ENCODE results near the gene STRN4. TPM values are rescaled to one million over a fixed set of nuclear protein-coding genes. Genes with fewer than 3 reads are reported as not detected.

The STRN4 gene
- total RNA-seq, 1 experiment from 2014 or later: 107 TPM

GRCh38 chr19:46784262-46785053 is 38.2 kb upstream of the STRN4 start (continued):
- TF ChIP-seq YY1 (IDR thresholded peaks at IDR 0.05; ENCODE audit: extremely low read depth, insufficient replicate concordance, low read depth, low read length) (no peak), EZH2phosphoT487 (IDR thresholded peaks at IDR 0.05; ENCODE audit: borderline replicate concordance) (no peak), ZFX (IDR thresholded peaks at IDR 0.05) (no peak), SP1 (IDR thresholded peaks at IDR 0.05; ENCODE audit: low read depth) (no peak), REST (IDR thresholded peaks at IDR 0.05; ENCODE audit: low read depth) (no peak), EGR1 (IDR thresholded peaks at IDR 0.05; ENCODE audit: low read depth) (peak; percentile 59; the same call in 1 of the 2 replicates), CBX3 (IDR thresholded peaks at IDR 0.05; ENCODE audit: low read depth) (no peak), RAD21 (IDR thresholded peaks at IDR 0.05; ENCODE audit: low read depth) (no peak)

- no peaks in the 10 kb centered on the region for H3K9me2 ChIP-seq (ENCODE audit: insufficient read depth)
- no peak overlapping the region; the same call in 1 of the 2 replicates for H3K4me2 ChIP-seq (ENCODE audit: low read length)
- H4K20me1 ChIP-seq (ENCODE audit: insufficient read depth): peaks cover 8% of the 10 kb centered on the region; the same call in 1 of the 2 replicates
- H3K9ac ChIP-seq (ENCODE audit: low read length): no peak overlapping the region
- peak overlapping the region; percentile 91 for H3K27ac ChIP-seq (ENCODE audit: low read depth, low read length)
- CTCF ChIA-PET: interaction anchor here (2.3 kb wide), 1 partner anchor 17 kb away, joined by 5 read pairs; no protein-coding TSS in a partner anchor
- RAD21 ChIA-PET (ENCODE audit: low non-redundant PET in 1 of 2, low total read pairs in 2 of 2, uncharacterized antibody in 2 of 2, unreplicated experiment in 2 of 2): no interaction called here
- POLR2A ChIA-PET: interaction anchor here (1.0 kb wide), 1 partner anchor 10 kb away, joined by 3 read pairs; no protein-coding TSS in a partner anchor
- intact Hi-C loops (cut with micrococcal nuclease): no loop called here
- no TSS peak for BruUV-seq (replicated peaks)
- no peak for ATAC-seq
- H3K27me3 ChIP-seq (ENCODE audit: insufficient read depth, low read length): no peaks in the 10 kb centered on the region
- peaks cover 93% of the 10 kb centered on the region for H3K79me2 ChIP-seq (ENCODE audit: insufficient read depth, low read length)
- no peaks in the 10 kb centered on the region for H3K9me3 ChIP-seq (ENCODE audit: control insufficient read depth in 1 of 2, insufficient read depth in 1 of 2, low read depth in 1 of 2, low read length in 2 of 2)
- no peak for DNase-seq (ENCODE audit: low read depth, low spot score)
- peaks cover 30 to 49% of the 10 kb centered on the region in 2 experiments for H3K4me1 ChIP-seq (ENCODE audit: control insufficient read depth in 1 of 2, insufficient read depth in 2 of 2, low read length in 2 of 2)
- H2AFZ ChIP-seq (ENCODE audit: low read depth, low read length, poor library complexity, severe bottlenecking): no peak overlapping the region
- TF ChIP-seq CBX3 (IDR thresholded peaks at IDR 0.05; ENCODE audit: low read depth) (no peak), SIN3A (IDR thresholded peaks at IDR 0.05; ENCODE audit: low read depth) (no peak), ATF3 (IDR thresholded peaks at IDR 0.05) (no peak), CEBPB (IDR thresholded peaks at IDR 0.05; ENCODE audit: low read depth) (no peak), JUND (IDR thresholded peaks at IDR 0.05) (no peak), EZH2 (IDR thresholded peaks at IDR 0.05) (no peak), YY1 (IDR thresholded peaks at IDR 0.05; ENCODE audit: extremely low read depth, insufficient replicate concordance, low read depth, low read length) (no peak), MAX (IDR thresholded peaks at IDR 0.05) (no peak), POLR2AphosphoS5 (IDR thresholded peaks at IDR 0.05; ENCODE audit: low read depth, low read length) (no peak)
- H3K36me3 ChIP-seq (ENCODE audit: control insufficient read depth in 1 of 2, insufficient read depth in 2 of 2, low read length in 2 of 2): peaks cover 35 to 45% of the 10 kb centered on the region in 2 experiments; a peak in 3 of 4 replicates
- H3K4me3 ChIP-seq (replicated peaks in 1 of 2; ENCODE audit: low read depth in 1 of 2, low read length in 2 of 2): peak overlapping the region in 1 of 2 experiments; percentile 96; a peak in 1 of 4 replicates
Observed at GRCh38 chr19:46783670-46784069, 37.4 kb upstream of the STRN4 start.
